HepG2 (cell line): ENCODE data around the gene IRS1. TPM values are rescaled to one million over a fixed set of nuclear protein-coding genes. Genes with fewer than 3 reads are reported as not detected.

Experiments used
- AGO2 ChIP-seq: fragments of 200-400 bp; formaldehyde crosslinking; optimal IDR thresholded peaks from 2 replicates; pipeline ENCODE3; 2017; ENCODE audit warnings: mild to moderate bottlenecking, low read depth, low read length, moderate library complexity
- ARNT ChIP-seq: fragments of 450-650 bp; IDR thresholded peaks from 2 replicates; pipeline ENCODE4 v1.6.1; 2017
- CENPT ChIP-seq: sonication (generic); formaldehyde crosslinking; IDR thresholded peaks from 2 replicates; pipeline ENCODE4 v1.8.0; 2022; ENCODE audit warnings: low read depth, mild to moderate bottlenecking, moderate library complexity, missing genetic modification reagents
- DNMT1 ChIP-seq: sonication (generic); formaldehyde crosslinking; IDR thresholded peaks from 2 replicates; pipeline ENCODE4 v1.5.1; 2020; ENCODE audit warnings: mild to moderate bottlenecking, missing genetic modification reagents
- ERF ChIP-seq: IDR thresholded peaks from 2 replicates; pipeline ENCODE4 v1.6.1; 2018; ENCODE audit warnings: missing biosample characterization, missing genetic modification reagents
- ESRRA ChIP-seq: sonication (generic); formaldehyde crosslinking; IDR thresholded peaks from 2 replicates; pipeline ENCODE4 v1.5.1; 2020; ENCODE audit warnings: mild to moderate bottlenecking, low read depth, missing genetic modification reagents
- HNRNPH1 ChIP-seq: fragments of 200-400 bp; formaldehyde crosslinking; optimal IDR thresholded peaks from 2 replicates; pipeline ENCODE3; 2017; ENCODE audit warnings: mild to moderate bottlenecking, low read depth, low read length
- ISL2 ChIP-seq: sonication (generic); formaldehyde crosslinking; IDR thresholded peaks from 2 replicates; pipeline ENCODE4 v1.5.0; 2020; ENCODE audit warnings: missing genetic modification reagents
- MYNN ChIP-seq: sonication (generic); formaldehyde crosslinking; IDR thresholded peaks from 2 replicates; pipeline ENCODE4 v1.4.0; 2020; ENCODE audit warnings: mild to moderate bottlenecking, low read depth, missing genetic modification reagents
- NCOA1 ChIP-seq: sonication (generic); formaldehyde crosslinking; IDR thresholded peaks from 2 replicates; pipeline ENCODE4 v1.9.0; 2021; ENCODE audit warnings: missing genetic modification reagents
- POGK ChIP-seq: sonication (generic); formaldehyde crosslinking; conservative IDR thresholded peaks from 2 replicates; pipeline ENCODE4 v1.8.0; 2022; ENCODE audit warnings: mild to moderate bottlenecking, moderate library complexity, missing genetic modification reagents
- POLR2A ChIP-seq, 2 experiments: IDR thresholded peaks; 2 replicates each; pipeline ENCODE4 v1.6.1; 2011; ENCODE audit warnings: low read depth in 2 of 2, low read length in 2 of 2, mild to moderate bottlenecking in 1 of 2, moderate library complexity in 1 of 2; ENCODE audit not compliant: insufficient read depth in 1 of 2
- SALL1 ChIP-seq: sonication (generic); formaldehyde crosslinking; IDR thresholded peaks from 2 replicates; pipeline ENCODE4 v1.8.0; 2022; ENCODE audit warnings: mild to moderate bottlenecking, missing genetic modification reagents
- SNAPC5 ChIP-seq: sonication (generic); formaldehyde crosslinking; IDR thresholded peaks from 2 replicates; pipeline ENCODE4 v1.8.1; 2023; ENCODE audit warnings: mild to moderate bottlenecking, missing genetic modification reagents, borderline replicate concordance
- XRCC5 ChIP-seq: fragments of 200-400 bp; formaldehyde crosslinking; optimal IDR thresholded peaks from 2 replicates; pipeline ENCODE3; 2017; ENCODE audit warnings: mild to moderate bottlenecking, low read length
- ZNF263 ChIP-seq: sonication (generic); formaldehyde crosslinking; IDR thresholded peaks from 2 replicates; pipeline ENCODE4 v1.4.0; 2020; ENCODE audit warnings: missing genetic modification reagents
- ZNF337 ChIP-seq: sonication (generic); formaldehyde crosslinking; IDR thresholded peaks from 2 replicates; pipeline ENCODE4 v1.5.1; 2020; ENCODE audit warnings: missing genetic modification reagents, low read depth, mild to moderate bottlenecking, borderline replicate concordance
- ZNF598 ChIP-seq: sonication (generic); formaldehyde crosslinking; IDR thresholded peaks from 2 replicates; pipeline ENCODE4 v1.5.1; 2020; ENCODE audit warnings: mild to moderate bottlenecking, missing genetic modification reagents, borderline replicate concordance
- ZNF772 ChIP-seq: sonication (generic); formaldehyde crosslinking; IDR thresholded peaks from 2 replicates; pipeline ENCODE4 v1.5.0; 2020; ENCODE audit warnings: mild to moderate bottlenecking, missing genetic modification reagents
- ZSCAN30 ChIP-seq: sonication (generic); formaldehyde crosslinking; IDR thresholded peaks from 2 replicates; pipeline ENCODE4 v1.5.0; 2020; ENCODE audit warnings: mild to moderate bottlenecking, missing genetic modification reagents
- ZZZ3 ChIP-seq: sonication (generic); formaldehyde crosslinking; IDR thresholded peaks from 2 replicates; pipeline ENCODE4 v1.4.0; 2020; ENCODE audit warnings: missing genetic modification reagents, mild to moderate bottlenecking, borderline replicate concordance
- polyA plus RNA-seq, 8 experiments: library from polyadenylated mRNA; depleted of rRNA in 3 of 8; stranded (reverse) in 7 of 8; unstranded in 1 of 8; fragments of >200 nt; fragmentation: Illumina TruSeq in 4 of 8; extraction: Trizol in 4 of 8; gene quantifications; 2 replicates each; pipeline versions ENCODE4 v1.2.1 to v1.2.3, GENCODE V29; 2011 to 2016; ENCODE audit warnings: low read depth in 4 of 8, missing spikeins in 1 of 8, mixed read lengths in 1 of 8; ENCODE audit not compliant: insufficient read depth in 1 of 8
- total RNA-seq, 5 experiments: library from RNA; depleted of rRNA; stranded (reverse); fragments of >200 nt; fragmentation: Illumina TruSeq; extraction: Trizol; gene quantifications; 2 replicates each; pipeline ENCODE4 v1.2.3, GENCODE V29; 2016; ENCODE audit warnings: low read depth in 1 of 5
- TF ChIP-seq, protein P1 (sequence below): sonication (generic); formaldehyde crosslinking; IDR thresholded peaks from 2 replicates; pipeline ENCODE4 v1.8.0; 2022; ENCODE audit warnings: mild to moderate bottlenecking, missing genetic modification reagents; ENCODE audit not compliant: insufficient replicate concordance
- TF ChIP-seq, protein P2 (sequence below): sonication (generic); formaldehyde crosslinking; IDR thresholded peaks from 2 replicates; pipeline ENCODE4 v1.4.0; 2020; ENCODE audit warnings: missing genetic modification reagents, mild to moderate bottlenecking, borderline replicate concordance
- TF ChIP-seq, protein P3 (sequence below): sonication (generic); formaldehyde crosslinking; IDR thresholded peaks from 2 replicates; pipeline ENCODE4 v1.4.0; 2020; ENCODE audit warnings: mild to moderate bottlenecking, low read depth, missing genetic modification reagents

Gene IRS1
- total and polyA plus RNA-seq, 2 of the 13 experiments (the other 11 are each of a cell fraction or from before 2014, with no cell fraction given), result 8.7 to 9.0 TPM

DNA sequence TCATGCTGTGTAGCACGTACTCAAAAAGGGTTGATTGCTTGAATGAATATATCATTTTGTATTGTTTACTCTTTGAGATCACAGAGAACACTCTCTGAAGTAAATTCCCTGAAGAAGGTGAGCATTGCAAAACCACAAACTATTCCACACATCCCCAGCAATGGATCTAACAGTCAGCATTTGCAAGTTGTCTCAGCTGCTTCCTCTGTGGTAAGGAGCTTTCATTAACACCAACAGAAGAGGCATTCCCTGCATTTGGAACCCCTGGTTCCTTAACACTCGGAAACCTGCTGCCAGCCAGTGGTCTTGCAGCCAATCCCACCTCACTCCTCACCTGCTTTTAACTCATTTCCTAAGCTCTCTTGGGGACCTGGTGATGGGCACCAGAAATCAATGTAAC is 108.4 kb downstream of the IRS1 start (continued):
- no peak for TF ChIP-seq ERF (CRISPR knock-in tag)
- TF ChIP-seq ISL2 (CRISPR knock-in tag), result peak; percentile 26; the same call in 1 of the 2 replicates
- no peak for TF ChIP-seq NCOA1 (CRISPR knock-in tag)
- TF ChIP-seq, protein P1, sequence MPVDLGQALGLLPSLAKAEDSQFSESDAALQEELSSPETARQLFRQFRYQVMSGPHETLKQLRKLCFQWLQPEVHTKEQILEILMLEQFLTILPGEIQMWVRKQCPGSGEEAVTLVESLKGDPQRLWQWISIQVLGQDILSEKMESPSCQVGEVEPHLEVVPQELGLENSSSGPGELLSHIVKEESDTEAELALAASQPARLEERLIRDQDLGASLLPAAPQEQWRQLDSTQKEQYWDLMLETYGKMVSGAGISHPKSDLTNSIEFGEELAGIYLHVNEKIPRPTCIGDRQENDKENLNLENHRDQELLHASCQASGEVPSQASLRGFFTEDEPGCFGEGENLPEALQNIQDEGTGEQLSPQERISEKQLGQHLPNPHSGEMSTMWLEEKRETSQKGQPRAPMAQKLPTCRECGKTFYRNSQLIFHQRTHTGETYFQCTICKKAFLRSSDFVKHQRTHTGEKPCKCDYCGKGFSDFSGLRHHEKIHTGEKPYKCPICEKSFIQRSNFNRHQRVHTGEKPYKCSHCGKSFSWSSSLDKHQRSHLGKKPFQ (CRISPR knock-in tag), result no peak
- TF ChIP-seq DNMT1 (CRISPR knock-in tag), result no peak
- TF ChIP-seq XRCC5, result no peak
- 0 out of 2 replicates have a peak, but pooled peaks have one; percentile 9 for TF ChIP-seq SALL1 (CRISPR knock-in tag)
- TF ChIP-seq, protein P2, sequence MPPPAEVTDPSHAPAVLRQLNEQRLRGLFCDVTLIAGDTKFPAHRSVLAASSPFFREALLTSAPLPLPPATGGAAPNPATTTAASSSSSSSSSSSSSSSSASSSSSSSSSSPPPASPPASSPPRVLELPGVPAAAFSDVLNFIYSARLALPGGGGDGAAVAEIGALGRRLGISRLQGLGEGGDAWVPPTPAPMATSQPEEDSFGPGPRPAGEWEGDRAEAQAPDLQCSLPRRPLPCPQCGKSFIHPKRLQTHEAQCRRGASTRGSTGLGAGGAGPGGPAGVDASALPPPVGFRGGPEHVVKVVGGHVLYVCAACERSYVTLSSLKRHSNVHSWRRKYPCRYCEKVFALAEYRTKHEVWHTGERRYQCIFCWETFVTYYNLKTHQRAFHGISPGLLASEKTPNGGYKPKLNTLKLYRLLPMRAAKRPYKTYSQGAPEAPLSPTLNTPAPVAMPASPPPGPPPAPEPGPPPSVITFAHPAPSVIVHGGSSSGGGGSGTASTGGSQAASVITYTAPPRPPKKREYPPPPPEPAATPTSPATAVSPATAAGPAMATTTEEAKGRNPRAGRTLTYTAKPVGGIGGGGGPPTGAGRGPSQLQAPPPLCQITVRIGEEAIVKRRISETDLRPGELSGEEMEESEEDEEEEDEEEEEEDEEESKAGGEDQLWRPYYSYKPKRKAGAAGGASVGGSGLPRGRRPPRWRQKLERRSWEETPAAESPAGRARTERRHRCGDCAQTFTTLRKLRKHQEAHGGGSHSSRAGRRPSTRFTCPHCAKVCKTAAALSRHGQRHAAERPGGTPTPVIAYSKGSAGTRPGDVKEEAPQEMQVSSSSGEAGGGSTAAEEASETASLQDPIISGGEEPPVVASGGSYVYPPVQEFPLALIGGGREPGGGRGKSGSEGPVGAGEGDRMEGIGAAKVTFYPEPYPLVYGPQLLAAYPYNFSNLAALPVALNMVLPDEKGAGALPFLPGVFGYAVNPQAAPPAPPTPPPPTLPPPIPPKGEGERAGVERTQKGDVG (CRISPR knock-in tag), result no peak
- no peak for TF ChIP-seq ZNF772
- TF ChIP-seq ZNF337 (CRISPR knock-in tag), result no peak
- TF ChIP-seq ZNF598 (CRISPR knock-in tag), result no peak
- no peak for TF ChIP-seq ARNT
- TF ChIP-seq ZZZ3 (CRISPR knock-in tag), result no peak
- no peak for TF ChIP-seq HNRNPH1
- TF ChIP-seq, protein P3, sequence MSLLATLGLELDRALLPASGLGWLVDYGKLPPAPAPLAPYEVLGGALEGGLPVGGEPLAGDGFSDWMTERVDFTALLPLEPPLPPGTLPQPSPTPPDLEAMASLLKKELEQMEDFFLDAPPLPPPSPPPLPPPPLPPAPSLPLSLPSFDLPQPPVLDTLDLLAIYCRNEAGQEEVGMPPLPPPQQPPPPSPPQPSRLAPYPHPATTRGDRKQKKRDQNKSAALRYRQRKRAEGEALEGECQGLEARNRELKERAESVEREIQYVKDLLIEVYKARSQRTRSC, result no peak
- TF ChIP-seq AGO2, result no peak
- TF ChIP-seq ZSCAN30, result no peak
- TF ChIP-seq POGK (CRISPR knock-in tag), result no peak
- no peak for TF ChIP-seq ZNF263
- no peak for TF ChIP-seq POLR2A (IDR thresholded peaks at IDR 0.05; ENCODE audit: insufficient read depth in 1 of 2, low read depth in 2 of 2, low read length in 2 of 2)
- no peak for TF ChIP-seq MYNN (CRISPR knock-in tag)
- TF ChIP-seq CENPT, result no peak
- no peak for TF ChIP-seq ESRRA (CRISPR knock-in tag)
- TF ChIP-seq SNAPC5, result no peak
